Progenitor cell of endocrine pancreas (in vitro differentiated cells): Measurements from ENCODE around the gene UPF2. TPM values are rescaled to one million over a fixed set of nuclear protein-coding genes. Genes with fewer than 3 reads are reported as not detected.
"Not testable (repeated sequence)": the region's sequence is repeated elsewhere in the genome, so short reads cannot be mapped to it uniquely, and the experiment has no call there.

Experiments
- DNase-seq: peaks from one replicate; pipeline ENCODE4 v3.0.0; 2021; ENCODE audit warnings: low spot score; ENCODE audit not compliant: unreplicated experiment
- H3K27ac Mint-ChIP-seq: 2 replicates; pipeline ENCODE4 v1.8.0; 2021; ENCODE audit warnings: mild to moderate bottlenecking, moderate library complexity, mixed read lengths
- H3K27me3 Mint-ChIP-seq: 2 replicates; pipeline ENCODE4 v1.8.0; 2021; ENCODE audit warnings: mixed read lengths
- H3K36me3 Mint-ChIP-seq: 2 replicates; pipeline ENCODE4 v1.8.0; 2022; ENCODE audit warnings: mixed read lengths; ENCODE audit not compliant: insufficient read depth
- H3K4me1 Mint-ChIP-seq: 2 replicates; pipeline ENCODE4 v1.8.0; 2021; ENCODE audit warnings: low read depth, mixed read lengths
- H3K4me3 Mint-ChIP-seq: 2 replicates; pipeline ENCODE4 v1.8.0; 2021; ENCODE audit warnings: low read depth, mild to moderate bottlenecking, moderate library complexity, mixed read lengths
- H3K9me3 Mint-ChIP-seq: 2 replicates; pipeline ENCODE4 v1.8.0; 2021; ENCODE audit warnings: low read depth, mixed read lengths
- CTCF ChIP-seq: fragments of 200-600 bp; sonication (generic); IDR thresholded peaks from one replicate; pipeline ENCODE4 v1.5.0; 2021; ENCODE audit warnings: antibody characterized with exemption, mild to moderate bottlenecking; ENCODE audit not compliant: unreplicated experiment
- total RNA-seq: library from RNA; stranded (reverse); gene quantifications from 2 replicates; pipeline ENCODE4 v1.2.1, GENCODE V29; 2021

UPF2 gene
- total RNA-seq, 1 donor from 2014 or later = 31.0 TPM

- Mint-ChIP-seq H3K27ac (no peak overlapping the region), H3K9me3 (no peaks in the 10 kb centered on the region), H3K27me3 (no peaks in the 10 kb centered on the region), H3K4me3 (no peak overlapping the region), H3K36me3 (peaks cover 12% of the 10 kb centered on the region), H3K4me1 (no peaks in the 10 kb centered on the region)
- TF ChIP-seq CTCF = no peak
- DNase-seq = no peak
Measured at GRCh38 chr10:12081470-12081869, 38.9 kb upstream of the UPF2 start.

GRCh38 chr10:12077580-12078180 is 35.1 kb upstream of the UPF2 start:
- no peaks in the 10 kb centered on the region for H3K4me1 Mint-ChIP-seq
- no peak overlapping the region for H3K4me3 Mint-ChIP-seq
- no peaks in the 10 kb centered on the region for H3K27me3 Mint-ChIP-seq
- no peak overlapping the region for H3K27ac Mint-ChIP-seq
- TF ChIP-seq CTCF = no peak
- peaks cover 7% of the 10 kb centered on the region for H3K36me3 Mint-ChIP-seq
- no peaks in the 10 kb centered on the region for H3K9me3 Mint-ChIP-seq
- DNase-seq = no peak

GRCh38 chr10:12073526-12073925 is 30.9 kb upstream of the UPF2 start:
- no peak overlapping the region for H3K27ac Mint-ChIP-seq
- no peak for DNase-seq
- H3K27me3 Mint-ChIP-seq = no peaks in the 10 kb centered on the region
- H3K4me1 Mint-ChIP-seq = peaks cover 9% of the 10 kb centered on the region
- H3K36me3 Mint-ChIP-seq = peaks cover 2% of the 10 kb centered on the region
- no peak overlapping the region for H3K4me3 Mint-ChIP-seq
- TF ChIP-seq CTCF = no peak
- H3K9me3 Mint-ChIP-seq = no peaks in the 10 kb centered on the region

GRCh38 chr10:12071441-12071840 is 28.8 kb upstream of the UPF2 start:
- H3K9me3 Mint-ChIP-seq, H3K27ac Mint-ChIP-seq, H3K36me3 Mint-ChIP-seq, DNase-seq, H3K27me3 Mint-ChIP-seq, H3K4me3 Mint-ChIP-seq, H3K4me1 Mint-ChIP-seq: not testable (repeated sequence)

GRCh38 chr10:12068449-12069269 is 26.1 kb upstream of the UPF2 start, which contains the start of gene DHTKD1:
Gene DHTKD1 (plus strand): TSS chr10:12068954. CDS start chr10:12069034, 80 bp downstream.
- H3K4me1 Mint-ChIP-seq = peaks cover 9% of the 10 kb centered on the region
- TF ChIP-seq CTCF = peak; percentile 53
- H3K27ac Mint-ChIP-seq = peak within 1 kb of the TSS; percentile 93
- DNase-seq = peak; percentile 100
- H3K36me3 Mint-ChIP-seq = no peaks in the 10 kb centered on the region
- H3K27me3 Mint-ChIP-seq = no peaks in the 10 kb centered on the region
- peak within 1 kb of the TSS; percentile 83 for H3K4me3 Mint-ChIP-seq
- no peaks in the 10 kb centered on the region for H3K9me3 Mint-ChIP-seq
